PC-9 (cell line): ENCODE results near the gene NEBL.

ENCODE experiments used
- CTCF ChIP-seq: fragments of 200-600 bp; sonication (generic); conservative IDR thresholded peaks from 2 replicates; pipeline ENCODE4 v1.6.1; 2017; ENCODE audit warnings: mixed run types, antibody characterized with exemption, mild to moderate bottlenecking, moderate library complexity
- EZH2 ChIP-seq: fragments of 200-600 bp; sonication (generic); IDR thresholded peaks from 2 replicates; pipeline ENCODE4 v1.8.0; 2017; ENCODE audit warnings: antibody characterized with exemption, low read depth

- TF ChIP-seq CTCF (no peak), EZH2 (no peak)
These were observed 35.6 kb upstream of the NEBL start for GRCh38 chr10:20932606-20933126.
